ENCODE measurements around the gene ZNF786.
"Not testable (repeated sequence)": the region's sequence is repeated elsewhere in the genome, so short reads cannot be mapped to it uniquely, and the experiment has no call there.

Gene ZNF786

GRCh38 chr7:149036676-149037075 lies 53.8 kb downstream of the ZNF786 start:
- no peak for TF ChIP-seq CTCF (IDR thresholded peaks at IDR 0.05; ENCODE audit: insufficient read depth, low read length, poor library complexity, severe bottlenecking)
- Histone ChIP-seq H3K27me3 (replicated peaks; ENCODE audit: control insufficient read depth, insufficient read depth, low read length) (no peaks in the 10 kb centered on the region), H3K4me3 (replicated peaks; ENCODE audit: low read depth, low read length) (no peak overlapping the region), H3K36me3 (ENCODE audit: control insufficient read depth, insufficient read depth, low read length) (no peaks in the 10 kb centered on the region)
- no peak for DNase-seq (ENCODE audit: extremely low read depth, insufficient read length)

GRCh38 chr7:149031353-149031910 lies 59.1 kb downstream of the ZNF786 start:
- no peak for DNase-seq (ENCODE audit: extremely low read depth, insufficient read length)
- H3K36me3 ChIP-seq (ENCODE audit: control insufficient read depth, insufficient read depth, low read length): no peaks in the 10 kb centered on the region
- no peaks in the 10 kb centered on the region for H3K27me3 ChIP-seq (replicated peaks; ENCODE audit: control insufficient read depth, insufficient read depth, low read length)
- no peak overlapping the region for H3K4me3 ChIP-seq (replicated peaks; ENCODE audit: low read depth, low read length)
- TF ChIP-seq CTCF (IDR thresholded peaks at IDR 0.05; ENCODE audit: insufficient read depth, low read length, poor library complexity, severe bottlenecking): no peak

GRCh38 chr7:149030439-149030838 lies 60.1 kb downstream of the ZNF786 start:
- not testable (repeated sequence) for H3K36me3 ChIP-seq (ENCODE audit: control insufficient read depth, insufficient read depth, low read length); DNase-seq (ENCODE audit: extremely low read depth, insufficient read length); H3K4me3 ChIP-seq (replicated peaks; ENCODE audit: low read depth, low read length)

GRCh38 chr7:149028346-149029109 lies 62.0 kb downstream of the ZNF786 start, which contains the start of gene PDIA4:
Gene PDIA4 (minus strand): TSS chr7:149028505. CDS start chr7:149028408, 97 bp downstream.
- Histone ChIP-seq H3K27me3 (replicated peaks; ENCODE audit: control insufficient read depth, insufficient read depth, low read length) (no peaks in the 10 kb centered on the region), H3K36me3 (ENCODE audit: control insufficient read depth, insufficient read depth, low read length) (peaks cover under 1% of the 10 kb centered on the region; the same call in 1 of the 2 replicates), H3K4me3 (replicated peaks; ENCODE audit: low read depth, low read length) (peak within 1 kb of the TSS; percentile 97)
- peak; percentile 100 for DNase-seq (ENCODE audit: extremely low read depth, insufficient read length)
- no peak for TF ChIP-seq CTCF (IDR thresholded peaks at IDR 0.05; ENCODE audit: insufficient read depth, low read length, poor library complexity, severe bottlenecking)

More at GRCh38 chr7:149030439-149030838, 60.1 kb downstream of the ZNF786 start:
- H3K27me3 ChIP-seq (replicated peaks; ENCODE audit: control insufficient read depth, insufficient read depth, low read length): not testable (repeated sequence)

GRCh38 chr7:149027611-149028345 lies 62.7 kb downstream of the ZNF786 start:
- Histone ChIP-seq H3K27me3 (replicated peaks; ENCODE audit: control insufficient read depth, insufficient read depth, low read length) (no peaks in the 10 kb centered on the region), H3K4me3 (replicated peaks; ENCODE audit: low read depth, low read length) (peak overlapping the region; percentile 97), H3K36me3 (ENCODE audit: control insufficient read depth, insufficient read depth, low read length) (peaks cover 4% of the 10 kb centered on the region)
- DNase-seq (ENCODE audit: extremely low read depth, insufficient read length): no peak
- TF ChIP-seq CTCF (IDR thresholded peaks at IDR 0.05; ENCODE audit: insufficient read depth, low read length, poor library complexity, severe bottlenecking): no peak

GRCh38 chr7:149027055-149027454 lies 63.5 kb downstream of the ZNF786 start:
- no peak for DNase-seq (ENCODE audit: extremely low read depth, insufficient read length)
- peak overlapping the region; percentile 97 for H3K4me3 ChIP-seq (replicated peaks; ENCODE audit: low read depth, low read length)
- TF ChIP-seq CTCF (IDR thresholded peaks at IDR 0.05; ENCODE audit: insufficient read depth, low read length, poor library complexity, severe bottlenecking): no peak

More at GRCh38 chr7:149027055-149027454, 63.5 kb downstream of the ZNF786 start:
- H3K27me3 ChIP-seq (replicated peaks; ENCODE audit: control insufficient read depth, insufficient read depth, low read length): no peaks in the 10 kb centered on the region
- H3K36me3 ChIP-seq (ENCODE audit: control insufficient read depth, insufficient read depth, low read length): peaks cover 7% of the 10 kb centered on the region
